GM23338 (cell line): ENCODE measurements around the gene MYO1F. TPM values are rescaled to one million over a fixed set of nuclear protein-coding genes. Genes with fewer than 3 reads are reported as not detected.

ENCODE experiments used
- ATAC-seq: fragments of 200-7000 bp; cut with Tn5 transposase; 3 replicates; pipeline ENCODE4 v1.9.1; 2020
- DNase-seq: peaks from one replicate; pipeline ENCODE4 v3.0.0-alpha.2; 2015; ENCODE audit warnings: low spot score
- H2AFZ ChIP-seq: fragments of 200-600 bp; sonication (generic); 2 replicates; pipeline ENCODE4 v1.8.0; 2016; ENCODE audit warnings: antibody characterized with exemption, mild to moderate bottlenecking, moderate library complexity
- H3F3A ChIP-seq: fragments of 200-600 bp; sonication (generic); replicated peaks from 2 replicates; pipeline ENCODE4 v1.8.0; 2017; ENCODE audit warnings: antibody characterized with exemption, mixed run types, low read depth
- H3K27ac ChIP-seq: fragments of 200-600 bp; sonication (generic); 2 replicates; pipeline ENCODE4 v1.6.1; 2016; ENCODE audit warnings: low read depth
- H3K27me3 ChIP-seq: fragments of 200-600 bp; sonication (generic); 2 replicates; pipeline ENCODE4 v1.8.0; 2016; ENCODE audit warnings: mild to moderate bottlenecking, mixed run types, moderate library complexity; ENCODE audit not compliant: insufficient read depth
- H3K36me3 ChIP-seq: fragments of 200-600 bp; sonication (generic); 2 replicates; pipeline ENCODE4 v1.8.0; 2016; ENCODE audit warnings: mild to moderate bottlenecking; ENCODE audit not compliant: insufficient read depth
- H3K4me1 ChIP-seq: fragments of 200-600 bp; sonication (generic); 2 replicates; pipeline ENCODE4 v1.8.0; 2016; ENCODE audit warnings: mild to moderate bottlenecking, moderate library complexity; ENCODE audit not compliant: insufficient read depth
- H3K4me2 ChIP-seq: fragments of 200-600 bp; sonication (generic); 2 replicates; pipeline ENCODE4 v1.7.1; 2017; ENCODE audit warnings: mixed run types
- H3K4me3 ChIP-seq: fragments of 200-600 bp; sonication (generic); 2 replicates; pipeline ENCODE4 v1.6.1; 2016; ENCODE audit warnings: mixed run types
- H3K79me2 ChIP-seq: fragments of 200-600 bp; sonication (generic); replicated peaks from 2 replicates; pipeline ENCODE4 v1.8.0; 2017; ENCODE audit warnings: mild to moderate bottlenecking; ENCODE audit not compliant: insufficient read depth
- H3K9me2 ChIP-seq: fragments of 200-600 bp; sonication (generic); 2 replicates; pipeline ENCODE4 v1.8.0; 2017; ENCODE audit not compliant: insufficient read depth
- H4K20me1 ChIP-seq: fragments of 200-600 bp; sonication (generic); replicated peaks from 2 replicates; pipeline ENCODE4 v1.8.0; 2017; ENCODE audit warnings: mild to moderate bottlenecking; ENCODE audit not compliant: insufficient read depth
- H3K27ac Mint-ChIP-seq: 2 replicates; pipeline ENCODE4 v1.8.0; 2020; ENCODE audit warnings: inconsistent platforms, mild to moderate bottlenecking, moderate library complexity, mixed read lengths
- H3K27me3 Mint-ChIP-seq: 3 replicates; pipeline ENCODE4 v1.8.0; 2022; ENCODE audit warnings: low read depth, mild to moderate bottlenecking, moderate library complexity, mixed read lengths, inconsistent platforms; ENCODE audit not compliant: insufficient read depth, poor library complexity
- H3K36me3 Mint-ChIP-seq: 3 replicates; pipeline ENCODE4 v1.8.0; 2021; ENCODE audit warnings: low read depth, mild to moderate bottlenecking, inconsistent platforms, moderate library complexity, mixed read lengths
- H3K4me1 Mint-ChIP-seq: 3 replicates; pipeline ENCODE4 v1.8.0; 2020; ENCODE audit warnings: mild to moderate bottlenecking, inconsistent platforms, mixed read lengths
- H3K4me3 Mint-ChIP-seq: 3 replicates; pipeline ENCODE4 v1.8.0; 2021; ENCODE audit warnings: moderate library complexity, mild to moderate bottlenecking, inconsistent platforms, mixed read lengths
- H3K9me3 Mint-ChIP-seq: 3 replicates; pipeline ENCODE4 v1.8.0; 2020; ENCODE audit warnings: moderate library complexity, mild to moderate bottlenecking, inconsistent platforms, mixed read lengths
- CREB1 ChIP-seq: fragments of 250-450 bp; sonication (Bioruptor Pico); IDR thresholded peaks from 2 replicates; pipeline ENCODE4 v1.5.0; 2020; ENCODE audit warnings: low read depth, mild to moderate bottlenecking, moderate library complexity
- EZH2 ChIP-seq: fragments of 200-600 bp; sonication (generic); IDR thresholded peaks from one replicate; pipeline ENCODE4 v1.8.0; 2017; ENCODE audit warnings: antibody characterized with exemption, mild to moderate bottlenecking, low read depth; ENCODE audit not compliant: unreplicated experiment
- EZH2phosphoT487 ChIP-seq: fragments of 200-600 bp; sonication (generic); IDR thresholded peaks from one replicate; pipeline ENCODE4 v1.8.1; 2018; ENCODE audit warnings: antibody characterized with exemption; ENCODE audit not compliant: unreplicated experiment
- JUNB ChIP-seq: IDR thresholded peaks from one replicate; pipeline ENCODE4 v1.6.1; 2016; ENCODE audit warnings: antibody characterized with exemption; ENCODE audit not compliant: unreplicated experiment
- NANOG ChIP-seq: IDR thresholded peaks from 2 replicates; pipeline ENCODE4 v1.6.1; 2016; ENCODE audit warnings: antibody characterized with exemption, borderline replicate concordance
- POLR2AphosphoS5 ChIP-seq: IDR thresholded peaks from 2 replicates; pipeline ENCODE4 v1.6.1; 2016; ENCODE audit warnings: antibody characterized with exemption, low read depth
- ZNF114 ChIP-seq: fragments of 250-450 bp; sonication (Bioruptor Pico); IDR thresholded peaks from 2 replicates; pipeline ENCODE4 v1.5.0; 2020; ENCODE audit warnings: mild to moderate bottlenecking, moderate library complexity
- ZNF331 ChIP-seq: fragments of 250-450 bp; sonication (Bioruptor Pico); IDR thresholded peaks from 2 replicates; pipeline ENCODE4 v1.5.0; 2020; ENCODE audit warnings: low read depth, mild to moderate bottlenecking, moderate library complexity
- polyA plus RNA-seq: library from polyadenylated mRNA; unstranded; fragments of >200 nt; fragmentation: Nextera tagmentation; extraction: Ambion mirVana; gene quantifications from 2 replicates; pipeline ENCODE4 v1.2.1, GENCODE V29; 2016
- total RNA-seq: library from RNA; depleted of rRNA; stranded (reverse); fragments of >200 nt; shearing (Covaris generic); gene quantifications from 2 replicates; pipeline ENCODE4 v1.2.3, GENCODE V29; 2014
- TF ChIP-seq, protein P1 (sequence below): fragments of 250-450 bp; sonication (Bioruptor Pico); IDR thresholded peaks from 2 replicates; pipeline ENCODE4 v1.5.0; 2020; ENCODE audit warnings: mild to moderate bottlenecking, moderate library complexity
- TF ChIP-seq, protein P2 (sequence below): IDR thresholded peaks from 2 replicates; pipeline ENCODE4 v1.6.1; 2016; ENCODE audit warnings: antibody characterized with exemption
- TF ChIP-seq, protein P3 (sequence below), 2 experiments: fragments of 200-600 bp in 1 of 2; sonication (generic) in 1 of 2; conservative IDR thresholded peaks; 2 replicates each; pipeline versions ENCODE4 v1.5.1 to v1.6.1; 2016 to 2017; ENCODE audit warnings: antibody characterized with exemption in 2 of 2, low read depth in 2 of 2, mild to moderate bottlenecking in 2 of 2, moderate library complexity in 1 of 2

Gene MYO1F
- total and polyA plus RNA-seq, 2 experiments from 2014 or later: 3.9 to 5.7 TPM

DNA sequence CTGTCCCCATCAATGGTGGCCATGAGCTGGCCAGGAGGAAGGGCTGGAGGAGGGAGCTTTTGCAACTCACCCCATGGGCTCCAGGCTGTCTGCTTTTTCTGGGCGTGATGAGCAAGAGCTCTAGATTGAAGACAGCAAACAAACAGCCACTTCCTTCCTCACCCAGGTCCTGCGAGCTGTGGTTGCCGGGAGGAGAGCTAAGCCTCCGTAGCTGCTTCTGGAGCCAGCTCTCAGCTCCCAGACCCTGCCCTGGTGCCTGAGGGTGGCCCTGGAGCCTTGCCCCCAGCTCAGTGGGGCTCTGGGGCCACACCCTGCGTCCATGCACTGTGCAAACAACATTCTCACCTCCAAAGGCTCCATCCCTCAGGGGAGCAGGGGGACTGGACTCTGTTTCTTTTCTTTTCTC lies 6.2 kb downstream of the MYO1F start (continued):
- TF ChIP-seq, protein P1, sequence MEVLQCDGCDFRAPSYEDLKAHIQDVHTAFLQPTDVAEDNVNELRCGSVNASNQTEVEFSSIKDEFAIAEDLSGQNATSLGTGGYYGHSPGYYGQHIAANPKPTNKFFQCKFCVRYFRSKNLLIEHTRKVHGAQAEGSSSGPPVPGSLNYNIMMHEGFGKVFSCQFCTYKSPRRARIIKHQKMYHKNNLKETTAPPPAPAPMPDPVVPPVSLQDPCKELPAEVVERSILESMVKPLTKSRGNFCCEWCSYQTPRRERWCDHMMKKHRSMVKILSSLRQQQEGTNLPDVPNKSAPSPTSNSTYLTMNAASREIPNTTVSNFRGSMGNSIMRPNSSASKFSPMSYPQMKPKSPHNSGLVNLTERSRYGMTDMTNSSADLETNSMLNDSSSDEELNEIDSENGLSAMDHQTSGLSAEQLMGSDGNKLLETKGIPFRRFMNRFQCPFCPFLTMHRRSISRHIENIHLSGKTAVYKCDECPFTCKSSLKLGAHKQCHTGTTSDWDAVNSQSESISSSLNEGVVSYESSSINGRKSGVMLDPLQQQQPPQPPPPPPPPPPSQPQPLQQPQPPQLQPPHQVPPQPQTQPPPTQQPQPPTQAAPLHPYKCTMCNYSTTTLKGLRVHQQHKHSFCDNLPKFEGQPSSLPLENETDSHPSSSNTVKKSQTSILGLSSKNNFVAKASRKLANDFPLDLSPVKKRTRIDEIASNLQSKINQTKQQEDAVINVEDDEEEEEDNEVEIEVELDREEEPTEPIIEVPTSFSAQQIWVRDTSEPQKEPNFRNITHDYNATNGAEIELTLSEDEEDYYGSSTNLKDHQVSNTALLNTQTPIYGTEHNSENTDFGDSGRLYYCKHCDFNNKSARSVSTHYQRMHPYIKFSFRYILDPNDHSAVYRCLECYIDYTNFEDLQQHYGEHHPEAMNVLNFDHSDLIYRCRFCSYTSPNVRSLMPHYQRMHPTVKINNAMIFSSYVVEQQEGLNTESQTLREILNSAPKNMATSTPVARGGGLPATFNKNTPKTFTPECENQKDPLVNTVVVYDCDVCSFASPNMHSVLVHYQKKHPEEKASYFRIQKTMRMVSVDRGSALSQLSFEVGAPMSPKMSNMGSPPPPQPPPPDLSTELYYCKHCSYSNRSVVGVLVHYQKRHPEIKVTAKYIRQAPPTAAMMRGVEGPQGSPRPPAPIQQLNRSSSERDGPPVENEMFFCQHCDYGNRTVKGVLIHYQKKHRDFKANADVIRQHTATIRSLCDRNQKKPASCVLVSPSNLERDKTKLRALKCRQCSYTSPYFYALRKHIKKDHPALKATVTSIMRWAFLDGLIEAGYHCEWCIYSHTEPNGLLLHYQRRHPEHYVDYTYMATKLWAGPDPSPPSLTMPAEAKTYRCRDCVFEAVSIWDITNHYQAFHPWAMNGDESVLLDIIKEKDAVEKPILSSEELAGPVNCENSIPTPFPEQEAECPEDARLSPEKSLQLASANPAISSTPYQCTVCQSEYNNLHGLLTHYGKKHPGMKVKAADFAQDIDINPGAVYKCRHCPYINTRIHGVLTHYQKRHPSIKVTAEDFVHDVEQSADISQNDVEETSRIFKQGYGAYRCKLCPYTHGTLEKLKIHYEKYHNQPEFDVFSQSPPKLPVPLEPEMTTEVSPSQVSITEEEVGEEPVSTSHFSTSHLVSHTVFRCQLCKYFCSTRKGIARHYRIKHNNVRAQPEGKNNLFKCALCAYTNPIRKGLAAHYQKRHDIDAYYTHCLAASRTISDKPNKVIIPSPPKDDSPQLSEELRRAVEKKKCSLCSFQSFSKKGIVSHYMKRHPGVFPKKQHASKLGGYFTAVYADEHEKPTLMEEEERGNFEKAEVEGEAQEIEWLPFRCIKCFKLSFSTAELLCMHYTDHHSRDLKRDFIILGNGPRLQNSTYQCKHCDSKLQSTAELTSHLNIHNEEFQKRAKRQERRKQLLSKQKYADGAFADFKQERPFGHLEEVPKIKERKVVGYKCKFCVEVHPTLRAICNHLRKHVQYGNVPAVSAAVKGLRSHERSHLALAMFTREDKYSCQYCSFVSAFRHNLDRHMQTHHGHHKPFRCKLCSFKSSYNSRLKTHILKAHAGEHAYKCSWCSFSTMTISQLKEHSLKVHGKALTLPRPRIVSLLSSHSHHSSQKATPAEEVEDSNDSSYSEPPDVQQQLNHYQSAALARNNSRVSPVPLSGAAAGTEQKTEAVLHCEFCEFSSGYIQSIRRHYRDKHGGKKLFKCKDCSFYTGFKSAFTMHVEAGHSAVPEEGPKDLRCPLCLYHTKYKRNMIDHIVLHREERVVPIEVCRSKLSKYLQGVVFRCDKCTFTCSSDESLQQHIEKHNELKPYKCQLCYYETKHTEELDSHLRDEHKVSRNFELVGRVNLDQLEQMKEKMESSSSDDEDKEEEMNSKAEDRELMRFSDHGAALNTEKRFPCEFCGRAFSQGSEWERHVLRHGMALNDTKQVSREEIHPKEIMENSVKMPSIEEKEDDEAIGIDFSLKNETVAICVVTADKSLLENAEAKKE (CRISPR knock-in tag): no peak
- TF ChIP-seq EZH2phosphoT487: no peak
- no peak for TF ChIP-seq ZNF114 (CRISPR knock-in tag)
- no peak for TF ChIP-seq EZH2
- no peak for TF ChIP-seq POLR2AphosphoS5
- no peak for TF ChIP-seq NANOG
- TF ChIP-seq, protein P2, sequence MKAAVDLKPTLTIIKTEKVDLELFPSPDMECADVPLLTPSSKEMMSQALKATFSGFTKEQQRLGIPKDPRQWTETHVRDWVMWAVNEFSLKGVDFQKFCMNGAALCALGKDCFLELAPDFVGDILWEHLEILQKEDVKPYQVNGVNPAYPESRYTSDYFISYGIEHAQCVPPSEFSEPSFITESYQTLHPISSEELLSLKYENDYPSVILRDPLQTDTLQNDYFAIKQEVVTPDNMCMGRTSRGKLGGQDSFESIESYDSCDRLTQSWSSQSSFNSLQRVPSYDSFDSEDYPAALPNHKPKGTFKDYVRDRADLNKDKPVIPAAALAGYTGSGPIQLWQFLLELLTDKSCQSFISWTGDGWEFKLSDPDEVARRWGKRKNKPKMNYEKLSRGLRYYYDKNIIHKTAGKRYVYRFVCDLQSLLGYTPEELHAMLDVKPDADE: no peak
- no peak for TF ChIP-seq ZNF331 (CRISPR knock-in tag)

DNA sequence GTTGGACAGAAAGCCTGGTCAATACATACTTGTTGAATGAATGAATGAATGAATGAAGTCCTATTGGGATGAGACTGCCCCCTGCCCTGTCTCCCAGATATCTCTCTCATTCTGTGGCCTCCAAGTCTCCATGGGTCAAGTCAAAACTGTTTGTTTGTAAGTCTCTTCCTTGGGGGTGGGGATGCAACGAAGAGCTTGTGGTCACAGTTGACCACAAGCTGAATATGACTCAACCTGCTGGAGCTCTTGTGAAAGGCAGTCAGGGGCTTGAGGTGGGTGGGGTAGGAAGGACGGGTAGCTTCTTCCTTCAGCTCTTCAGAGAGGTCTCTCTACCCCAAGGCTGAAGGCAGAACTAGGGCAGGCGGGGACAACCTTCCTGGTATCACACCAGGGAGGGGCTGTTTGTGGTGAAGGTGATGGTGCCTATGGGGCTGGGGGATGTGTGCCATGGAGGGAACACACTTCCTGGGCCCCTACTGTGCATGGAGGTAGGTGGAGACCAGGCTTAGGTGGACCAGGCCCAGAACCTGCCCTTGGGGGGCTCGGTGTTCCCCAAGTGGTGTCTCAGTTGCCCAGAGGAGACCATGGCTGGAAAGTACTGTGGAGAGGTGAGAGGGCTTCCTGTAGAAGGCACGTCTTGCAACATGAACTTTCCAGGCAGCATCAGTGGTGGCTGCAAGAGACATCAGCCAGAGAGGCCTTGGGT lies 8.0 kb downstream of the MYO1F start:
- Histone ChIP-seq H3K27me3 (no peaks in the 10 kb centered on the region), H2AFZ (no peak overlapping the region), H3K9me2 (0 out of 2 replicates have a peak, but pooled peaks cover 3% of the 10 kb centered on the region), H3K4me1 (no peaks in the 10 kb centered on the region), H4K20me1 (no peaks in the 10 kb centered on the region), H3K4me3 (no peak overlapping the region), H3K27ac (no peak overlapping the region), H3K36me3 (no peaks in the 10 kb centered on the region), H3K4me2 (no peak overlapping the region), H3F3A (no peaks in the 10 kb centered on the region), H3K79me2 (no peaks in the 10 kb centered on the region)
- no peak for ATAC-seq
- H3K27ac Mint-ChIP-seq: no peak overlapping the region
- H3K4me1 Mint-ChIP-seq: no peaks in the 10 kb centered on the region
- no peak for TF ChIP-seq ZNF114 (CRISPR knock-in tag)
- TF ChIP-seq, protein P3, sequence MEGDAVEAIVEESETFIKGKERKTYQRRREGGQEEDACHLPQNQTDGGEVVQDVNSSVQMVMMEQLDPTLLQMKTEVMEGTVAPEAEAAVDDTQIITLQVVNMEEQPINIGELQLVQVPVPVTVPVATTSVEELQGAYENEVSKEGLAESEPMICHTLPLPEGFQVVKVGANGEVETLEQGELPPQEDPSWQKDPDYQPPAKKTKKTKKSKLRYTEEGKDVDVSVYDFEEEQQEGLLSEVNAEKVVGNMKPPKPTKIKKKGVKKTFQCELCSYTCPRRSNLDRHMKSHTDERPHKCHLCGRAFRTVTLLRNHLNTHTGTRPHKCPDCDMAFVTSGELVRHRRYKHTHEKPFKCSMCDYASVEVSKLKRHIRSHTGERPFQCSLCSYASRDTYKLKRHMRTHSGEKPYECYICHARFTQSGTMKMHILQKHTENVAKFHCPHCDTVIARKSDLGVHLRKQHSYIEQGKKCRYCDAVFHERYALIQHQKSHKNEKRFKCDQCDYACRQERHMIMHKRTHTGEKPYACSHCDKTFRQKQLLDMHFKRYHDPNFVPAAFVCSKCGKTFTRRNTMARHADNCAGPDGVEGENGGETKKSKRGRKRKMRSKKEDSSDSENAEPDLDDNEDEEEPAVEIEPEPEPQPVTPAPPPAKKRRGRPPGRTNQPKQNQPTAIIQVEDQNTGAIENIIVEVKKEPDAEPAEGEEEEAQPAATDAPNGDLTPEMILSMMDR (conservative IDR thresholded peaks at IDR 0.05; ENCODE audit: low read depth in 2 of 2): no peak
- no peak for TF ChIP-seq POLR2AphosphoS5
- no peak for TF ChIP-seq JUNB
- TF ChIP-seq NANOG: no peak
- no peak for TF ChIP-seq CREB1 (CRISPR knock-in tag)
- no peak for TF ChIP-seq EZH2
- TF ChIP-seq ZNF331 (CRISPR knock-in tag): no peak
- no peak for TF ChIP-seq EZH2phosphoT487
- no peak overlapping the region for H3K4me3 Mint-ChIP-seq
- no peak for DNase-seq
- peaks cover 11% of the 10 kb centered on the region for H3K27me3 Mint-ChIP-seq
- no peaks in the 10 kb centered on the region for H3K9me3 Mint-ChIP-seq
- no peaks in the 10 kb centered on the region for H3K36me3 Mint-ChIP-seq
